K562 (cell line): Measurements from ENCODE around the gene SLX9. TPM values are rescaled to one million over a fixed set of nuclear protein-coding genes. Genes with fewer than 3 reads are reported as not detected.

Experiments used
- ATAC-seq: fragments of 200-7000 bp; cut with Tn5 transposase; 3 replicates; pipeline ENCODE4 v1.9.1; 2020; ENCODE audit warnings: moderate library complexity
- BruUV-seq: library from RNA; stranded (reverse); fragments of 400-500 nt; replicated peaks from 2 replicates; lab custom pipeline; 2021; lab: Mats Ljungman, UMichigan
- CTCF ChIA-PET: fragments of 300-600 bp; formaldehyde crosslinking; extraction: SDS; loops from one replicate; lab custom pipeline; 2021; ENCODE audit warnings: low intra/inter-chr PET ratio; lab: Yijun Ruan, JAX
- POLR2A ChIA-PET: fragments of 300-600, 350-650 bp; sonication (Branson Sonifier 250); formaldehyde crosslinking; extraction: SDS; loops from one replicate; lab custom pipeline; 2021; ENCODE audit warnings: antibody characterized with exemption, inconsistent platforms; lab: Yijun Ruan, JAX
- DNase-seq, 4 experiments: peaks; one replicate each; pipeline versions ENCODE4 v3.0.0 to v3.0.0-alpha.2; 2011 to 2018; ENCODE audit warnings: low spot score in 3 of 4, mixed read lengths in 3 of 4; ENCODE audit errors: extremely low read depth in 1 of 4
- FAIRE-seq: peaks from 2 replicates; lab custom pipeline; 2011; peaks lifted over from hg19 to GRCh38; lab: Jason Lieb, UNC
- H2AFZ ChIP-seq: 2 replicates; pipeline ENCODE4 v1.6.0; 2011; ENCODE audit warnings: low read depth, low read length, control low read depth, inconsistent platforms
- H3K27ac ChIP-seq: fragments of 200-600 bp; 3 replicates; pipeline ENCODE4 v1.8.0; 2011; ENCODE audit warnings: low read depth, mild to moderate bottlenecking, control low read depth, inconsistent platforms, low read length, moderate library complexity, mixed read lengths; ENCODE audit errors: extremely low read depth
- H3K27me3 ChIP-seq, 2 experiments: fragments of 300-600 bp in 1 of 2; 2 replicates in 1 of 2; 3 replicates in 1 of 2; pipeline versions ENCODE4 v1.6.0 to v1.8.0; 2011; ENCODE audit warnings: inconsistent platforms in 2 of 2, low read length in 2 of 2, mild to moderate bottlenecking in 1 of 2, mixed read lengths in 1 of 2, moderate library complexity in 1 of 2; ENCODE audit not compliant: control insufficient read depth in 2 of 2, insufficient read depth in 2 of 2
- H3K36me3 ChIP-seq: fragments of 300-600 bp; 3 replicates; pipeline ENCODE4 v1.8.0; 2011; ENCODE audit warnings: mild to moderate bottlenecking, low read length, inconsistent platforms; ENCODE audit not compliant: control insufficient read depth, insufficient read depth
- H3K4me1 ChIP-seq, 2 experiments: fragments of 200-600 bp in 1 of 2; replicated peaks in 1 of 2; 2 replicates in 1 of 2; 3 replicates in 1 of 2; pipeline versions ENCODE4 v1.5.1 to v1.8.0; 2011; ENCODE audit warnings: inconsistent platforms in 2 of 2, low read length in 2 of 2, mild to moderate bottlenecking in 1 of 2, mixed read lengths in 1 of 2, moderate library complexity in 1 of 2; ENCODE audit not compliant: control insufficient read depth in 2 of 2, insufficient read depth in 2 of 2
- H3K4me2 ChIP-seq: 2 replicates; pipeline ENCODE4 v1.6.1; 2011; ENCODE audit warnings: low read length, control low read depth, inconsistent platforms, mixed read lengths; ENCODE audit not compliant: insufficient read depth
- H3K4me3 ChIP-seq: fragments of 200-600 bp; sonication (generic), shearing (Covaris generic); 2 replicates; pipeline ENCODE4 v1.5.1; 2016; ENCODE audit warnings: control low read depth, inconsistent platforms
- H3K79me2 ChIP-seq: fragments of 200-600 bp; 3 replicates; pipeline ENCODE4 v1.8.0; 2011; ENCODE audit warnings: low read length, inconsistent platforms; ENCODE audit not compliant: control insufficient read depth, insufficient read depth
- H3K9ac ChIP-seq, 2 experiments: 2 replicates each; pipeline versions ENCODE4 v1.6.0 to v1.6.1; 2011; ENCODE audit warnings: low read depth in 2 of 2, low read length in 2 of 2, control low read depth in 1 of 2, inconsistent platforms in 1 of 2, mild to moderate bottlenecking in 1 of 2, mixed read lengths in 1 of 2; ENCODE audit not compliant: insufficient read depth in 1 of 2
- H3K9me1 ChIP-seq: one replicate; pipeline ENCODE4 v1.6.0; 2011; ENCODE audit warnings: inconsistent platforms, mild to moderate bottlenecking, low read length, moderate library complexity; ENCODE audit not compliant: control insufficient read depth, insufficient read depth
- H3K9me3 ChIP-seq: replicated peaks from 2 replicates; pipeline ENCODE4 v1.5.1; 2011; ENCODE audit warnings: low read depth, low read length, inconsistent platforms; ENCODE audit not compliant: control insufficient read depth, insufficient read depth
- H4K20me1 ChIP-seq: replicated peaks from 2 replicates; pipeline ENCODE4 v1.6.1; 2011; ENCODE audit warnings: low read length, inconsistent platforms, mixed read lengths; ENCODE audit not compliant: control insufficient read depth, insufficient read depth
- ATF7 ChIP-seq: fragments of 450-650 bp; IDR thresholded peaks from 2 replicates; pipeline ENCODE4 v1.7.1; 2014; ENCODE audit warnings: mild to moderate bottlenecking, moderate library complexity
- HNRNPLL ChIP-seq: fragments of 200-400 bp; formaldehyde crosslinking; IDR thresholded peaks from 2 replicates; pipeline ENCODE4 v1.6.1; 2017; ENCODE audit warnings: low read length, low read depth, mild to moderate bottlenecking; ENCODE audit not compliant: poor library complexity, severe bottlenecking
- NFIX ChIP-seq: fragments of 250-450 bp; sonication (Bioruptor Pico); IDR thresholded peaks from 2 replicates; pipeline ENCODE4 v1.4.0; 2020; ENCODE audit warnings: low read depth, mild to moderate bottlenecking, moderate library complexity
- SIN3A ChIP-seq, 2 experiments: fragments of 150-350 bp in 1 of 2; IDR thresholded peaks; 2 replicates each; pipeline ENCODE4 v1.6.1; 2011 to 2016; ENCODE audit warnings: borderline replicate concordance in 2 of 2, low read depth in 2 of 2, low read length in 2 of 2, mild to moderate bottlenecking in 2 of 2, moderate library complexity in 2 of 2; ENCODE audit not compliant: control insufficient read depth in 1 of 2
- TEAD2 ChIP-seq: fragments of 450-650 bp; IDR thresholded peaks from 2 replicates; pipeline ENCODE4 v1.6.1; 2016; ENCODE audit warnings: missing genetic modification characterization, control low read depth, missing compliant biosample characterization
- TGIF2 ChIP-seq: sonication (generic); formaldehyde crosslinking; IDR thresholded peaks from 2 replicates; pipeline ENCODE4 v1.8.1; 2022; ENCODE audit warnings: mild to moderate bottlenecking, missing genetic modification reagents, moderate library complexity
- ZNF354B ChIP-seq: fragments of 250-450 bp; sonication (Bioruptor Pico); IDR thresholded peaks from 2 replicates; pipeline ENCODE4 v1.4.0; 2020
- WGBS: fragments of 100-300 bp; shearing (Covaris generic); methylation state at CpG from one replicate; pipeline ENCODE4 v1.1.6; 2016; ENCODE audit warnings: low coverage, mixed read lengths; ENCODE audit not compliant: insufficient coverage; ENCODE audit errors: missing lambda C conversion rate; 5-methylcytosine and 5-hydroxymethylcytosine counted together
- in situ Hi-C: fragments of 300-500 bp; cut with MboI; formaldehyde crosslinking; loops from 4 replicates; pipeline ENCODE4 v1.15.0; 2018; ENCODE audit warnings: inconsistent platforms, mixed read lengths
- intact Hi-C: fragments of 100-400 bp; cut with micrococcal nuclease; formaldehyde crosslinking; loops from 2 replicates; pipeline ENCODE4 v1.14.2; 2022
- polyA plus RNA-seq, 8 experiments: library from polyadenylated mRNA; depleted of rRNA in 4 of 8; stranded (reverse) in 5 of 8; unstranded in 3 of 8; fragments of >200 nt; fragmentation: Nextera tagmentation in 2 of 8; fragmentation: Illumina TruSeq in 1 of 8; extraction: Ambion mirVana in 2 of 8; extraction: Trizol in 1 of 8; gene quantifications; 2 replicates each; pipeline versions ENCODE4 v1.2.1 to v1.2.3, GENCODE V29; 2011 to 2014; ENCODE audit warnings: inconsistent platforms in 1 of 8, missing spikeins in 1 of 8
- total RNA-seq, 7 experiments: library from RNA; depleted of rRNA in 6 of 7; stranded (reverse); fragments of >200 nt in 6 of 7; fragmentation: Illumina TruSeq in 2 of 7; extraction: Trizol in 2 of 7; gene quantifications; 2 replicates each; pipeline versions ENCODE4 v1.2.1 to v1.2.3, GENCODE V29; 2011 to 2021; ENCODE audit warnings: low replicate concordance in 1 of 7
- TF ChIP-seq, protein P1 (sequence below): fragments of 250-450 bp; sonication (Bioruptor Pico); IDR thresholded peaks from 2 replicates; pipeline ENCODE4 v1.5.0; 2022; ENCODE audit warnings: mild to moderate bottlenecking
- TF ChIP-seq, protein P2 (sequence below): IDR thresholded peaks from 3 replicates; pipeline ENCODE4 v1.6.1; 2011; ENCODE audit warnings: borderline replicate concordance, mild to moderate bottlenecking, moderate library complexity; ENCODE audit not compliant: insufficient read length; ENCODE audit errors: extremely low read depth

The SLX9 gene
- total and polyA plus RNA-seq, 9 of the 15 experiments (the other 6 are each of a cell fraction or from before 2014, with no cell fraction given), result 1.2 to 75.5 (median 16.5) TPM

DNA sequence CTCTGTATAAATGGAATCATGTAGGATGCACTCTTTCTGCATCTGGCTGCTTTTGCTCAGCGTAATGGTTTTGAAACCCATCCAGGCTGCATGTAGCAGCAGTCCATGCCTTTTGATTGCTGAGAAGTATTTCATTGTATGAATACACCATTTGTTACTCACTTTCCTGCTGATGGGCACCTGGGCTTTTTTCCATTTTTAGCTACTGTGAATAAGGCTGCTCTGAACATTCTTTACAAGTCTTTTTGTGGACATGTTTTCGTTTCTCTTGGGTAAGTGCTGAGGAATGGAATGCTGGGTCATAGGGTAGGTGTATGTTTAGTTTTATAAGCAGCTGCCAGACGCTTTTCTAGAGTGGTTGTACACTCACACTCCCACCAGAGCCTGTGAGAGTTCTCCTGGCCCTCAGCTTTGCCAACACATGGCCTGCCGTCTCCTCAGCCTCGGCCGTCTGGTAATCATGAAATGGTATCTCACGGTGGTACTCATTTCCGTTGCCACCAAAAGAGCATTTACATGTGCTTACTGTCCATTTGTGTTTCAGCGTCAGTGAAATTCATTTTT, 22.7 kb downstream of the SLX9 start:
- H4K20me1 ChIP-seq, result peaks cover 9% of the 10 kb centered on the region
- FAIRE-seq (peak; percentile 59), DNase-seq (no peak), ATAC-seq (no peak)
- H3K4me2 ChIP-seq, result no peak overlapping the region
- CTCF ChIA-PET, result no interaction called here
- H3K27ac ChIP-seq, result no peak overlapping the region
- POLR2A ChIA-PET, result interaction anchor here (1.6 kb wide), 1 partner anchor 10 kb away, joined by 6 read pairs; no protein-coding TSS in a partner anchor
- in situ Hi-C loops, result loop anchor here (25.0 kb wide), 1 partner anchor 875 kb away; no protein-coding TSS in a partner anchor
- no peak overlapping the region for H2AFZ ChIP-seq
- no peak overlapping the region for H3K9ac ChIP-seq
- peaks cover 39% of the 10 kb centered on the region for H3K79me2 ChIP-seq
- no peak overlapping the region for H3K4me3 ChIP-seq
- no peaks in the 10 kb centered on the region for H3K27me3 ChIP-seq
- WGBS, result 91% methylated on average over 9 of the region's 9 CpGs
- intact Hi-C loops, result no loop called here
- H3K9me1 ChIP-seq, result no peaks in the 10 kb centered on the region
- H3K9me3 ChIP-seq, result no peaks in the 10 kb centered on the region
- peaks cover 96% of the 10 kb centered on the region for H3K36me3 ChIP-seq
- no peak for TF ChIP-seq NFIX (CRISPR knock-in tag)
- no peak for TF ChIP-seq TGIF2 (CRISPR knock-in tag)
- no peak for TF ChIP-seq SIN3A (IDR thresholded peaks at IDR 0.05; ENCODE audit: borderline replicate concordance in 2 of 2, control insufficient read depth in 1 of 2, low read depth in 2 of 2, low read length in 2 of 2)
- TF ChIP-seq, protein P1, sequence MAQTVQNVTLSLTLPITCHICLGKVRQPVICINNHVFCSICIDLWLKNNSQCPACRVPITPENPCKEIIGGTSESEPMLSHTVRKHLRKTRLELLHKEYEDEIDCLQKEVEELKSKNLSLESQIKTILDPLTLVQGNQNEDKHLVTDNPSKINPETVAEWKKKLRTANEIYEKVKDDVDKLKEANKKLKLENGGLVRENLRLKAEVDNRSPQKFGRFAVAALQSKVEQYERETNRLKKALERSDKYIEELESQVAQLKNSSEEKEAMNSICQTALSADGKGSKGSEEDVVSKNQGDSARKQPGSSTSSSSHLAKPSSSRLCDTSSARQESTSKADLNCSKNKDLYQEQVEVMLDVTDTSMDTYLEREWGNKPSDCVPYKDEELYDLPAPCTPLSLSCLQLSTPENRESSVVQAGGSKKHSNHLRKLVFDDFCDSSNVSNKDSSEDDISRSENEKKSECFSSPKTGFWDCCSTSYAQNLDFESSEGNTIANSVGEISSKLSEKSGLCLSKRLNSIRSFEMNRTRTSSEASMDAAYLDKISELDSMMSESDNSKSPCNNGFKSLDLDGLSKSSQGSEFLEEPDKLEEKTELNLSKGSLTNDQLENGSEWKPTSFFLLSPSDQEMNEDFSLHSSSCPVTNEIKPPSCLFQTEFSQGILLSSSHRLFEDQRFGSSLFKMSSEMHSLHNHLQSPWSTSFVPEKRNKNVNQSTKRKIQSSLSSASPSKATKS, result no peak
- no peak for TF ChIP-seq TEAD2 (tag)
- no peak for TF ChIP-seq ATF7
- no peak for TF ChIP-seq HNRNPLL
- no peak for TF ChIP-seq ZNF354B (CRISPR knock-in tag)
- TF ChIP-seq, protein P2, sequence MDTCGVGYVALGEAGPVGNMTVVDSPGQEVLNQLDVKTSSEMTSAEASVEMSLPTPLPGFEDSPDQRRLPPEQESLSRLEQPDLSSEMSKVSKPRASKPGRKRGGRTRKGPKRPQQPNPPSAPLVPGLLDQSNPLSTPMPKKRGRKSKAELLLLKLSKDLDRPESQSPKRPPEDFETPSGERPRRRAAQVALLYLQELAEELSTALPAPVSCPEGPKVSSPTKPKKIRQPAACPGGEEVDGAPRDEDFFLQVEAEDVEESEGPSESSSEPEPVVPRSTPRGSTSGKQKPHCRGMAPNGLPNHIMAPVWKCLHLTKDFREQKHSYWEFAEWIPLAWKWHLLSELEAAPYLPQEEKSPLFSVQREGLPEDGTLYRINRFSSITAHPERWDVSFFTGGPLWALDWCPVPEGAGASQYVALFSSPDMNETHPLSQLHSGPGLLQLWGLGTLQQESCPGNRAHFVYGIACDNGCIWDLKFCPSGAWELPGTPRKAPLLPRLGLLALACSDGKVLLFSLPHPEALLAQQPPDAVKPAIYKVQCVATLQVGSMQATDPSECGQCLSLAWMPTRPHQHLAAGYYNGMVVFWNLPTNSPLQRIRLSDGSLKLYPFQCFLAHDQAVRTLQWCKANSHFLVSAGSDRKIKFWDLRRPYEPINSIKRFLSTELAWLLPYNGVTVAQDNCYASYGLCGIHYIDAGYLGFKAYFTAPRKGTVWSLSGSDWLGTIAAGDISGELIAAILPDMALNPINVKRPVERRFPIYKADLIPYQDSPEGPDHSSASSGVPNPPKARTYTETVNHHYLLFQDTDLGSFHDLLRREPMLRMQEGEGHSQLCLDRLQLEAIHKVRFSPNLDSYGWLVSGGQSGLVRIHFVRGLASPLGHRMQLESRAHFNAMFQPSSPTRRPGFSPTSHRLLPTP, result no peak
- no TSS peak for BruUV-seq
- peaks cover 0 to 25% of the 10 kb centered on the region in 2 experiments; a peak in 2 of 5 replicates for H3K4me1 ChIP-seq
